HCT116 (cell line): ENCODE results near the gene ATXN1. TPM values are rescaled to one million over a fixed set of nuclear protein-coding genes. Genes with fewer than 3 reads are reported as not detected.

ENCODE experiments used
- ATAC-seq: fragments of 200-7000 bp; cut with Tn5 transposase; 2 replicates; pipeline ENCODE4 v1.9.1; 2020; ENCODE audit warnings: mild to moderate bottlenecking, moderate library complexity
- BruUV-seq: library from RNA; stranded (reverse); fragments of 400-500 nt; replicated peaks from 2 replicates; lab custom pipeline; 2021; lab: Mats Ljungman, UMichigan
- CTCF ChIA-PET: fragments of 300-600 bp; sonication (Branson Sonifier 250); formaldehyde crosslinking; loops from one replicate; lab custom pipeline; 2021; ENCODE audit warnings: antibody characterized with exemption; lab: Charles Lee
- POLR2A ChIA-PET: fragments of 300-600, 350-600 bp; sonication (Branson Sonifier 250); formaldehyde crosslinking; loops from one replicate; lab custom pipeline; 2021; ENCODE audit warnings: antibody characterized with exemption; lab: Charles Lee
- RAD21 ChIA-PET, 2 experiments: fragments of 300-600 bp; sonication (Branson Sonifier 250); formaldehyde crosslinking; loops; one replicate each; lab custom pipeline; 2023; ENCODE audit warnings: low total read pairs in 2 of 2; ENCODE audit not compliant: uncharacterized antibody in 2 of 2, unreplicated experiment in 2 of 2, low non-redundant PET in 1 of 2; lab: Charles Lee
- DNase-seq: peaks from one replicate; pipeline ENCODE4 v3.0.0-alpha.2; 2010; ENCODE audit warnings: low read depth, low spot score
- H2AFZ ChIP-seq: fragments of 200-600 bp; shearing (Covaris generic), sonication (generic); 2 replicates; pipeline ENCODE4 v1.6.1; 2017; ENCODE audit warnings: low read depth, mixed run types, mixed read lengths, antibody characterized with exemption, low read length; ENCODE audit not compliant: poor library complexity, severe bottlenecking
- H3K27ac ChIP-seq: 2 replicates; pipeline ENCODE4 v1.5.1; 2012; ENCODE audit warnings: low read depth, low read length
- H3K27me3 ChIP-seq: fragments of 200-600 bp; sonication (generic); 2 replicates; pipeline ENCODE4 v1.6.1; 2016; ENCODE audit warnings: mixed run types, low read length, mixed read lengths; ENCODE audit not compliant: insufficient read depth
- H3K36me3 ChIP-seq, 2 experiments: fragments of 200-500 bp in 1 of 2; fragments of 200-600 bp in 1 of 2; sonication (Bioruptor generic) in 1 of 2; sonication (generic) in 1 of 2; 2 replicates each; pipeline versions ENCODE4 v1.5.1 to v1.6.1; 2014 to 2016; ENCODE audit warnings: low read length in 2 of 2, inconsistent platforms in 1 of 2, mixed read lengths in 1 of 2, mixed run types in 1 of 2; ENCODE audit not compliant: insufficient read depth in 2 of 2, control insufficient read depth in 1 of 2
- H3K4me1 ChIP-seq, 2 experiments: fragments of 200-600 bp in 1 of 2; sonication (generic) in 1 of 2; 2 replicates each; pipeline versions ENCODE4 v1.5.1 to v1.6.1; 2012 to 2017; ENCODE audit warnings: low read length in 2 of 2, inconsistent platforms in 1 of 2, mild to moderate bottlenecking in 1 of 2, mixed read lengths in 1 of 2, mixed run types in 1 of 2, moderate library complexity in 1 of 2; ENCODE audit not compliant: insufficient read depth in 2 of 2, control insufficient read depth in 1 of 2
- H3K4me2 ChIP-seq: fragments of 200-600 bp; sonication (generic); 2 replicates; pipeline ENCODE4 v1.6.1; 2017; ENCODE audit warnings: mixed run types, low read length, mixed read lengths
- H3K4me3 ChIP-seq, 2 experiments: fragments of 200-600 bp in 1 of 2; sonication (generic) in 1 of 2; replicated peaks in 1 of 2; 2 replicates each; pipeline ENCODE4 v1.5.1; 2011 to 2016; ENCODE audit warnings: low read length in 2 of 2, control low read depth in 1 of 2, low read depth in 1 of 2, mild to moderate bottlenecking in 1 of 2, mixed read lengths in 1 of 2, mixed run types in 1 of 2
- H3K79me2 ChIP-seq: fragments of 200-600 bp; sonication (generic); 2 replicates; pipeline ENCODE4 v1.6.1; 2017; ENCODE audit warnings: mild to moderate bottlenecking, mixed run types, low read length, moderate library complexity, mixed read lengths; ENCODE audit not compliant: insufficient read depth
- H3K9ac ChIP-seq: fragments of 200-600 bp; sonication (generic); 2 replicates; pipeline ENCODE4 v1.6.1; 2016; ENCODE audit warnings: low read length, mixed read lengths
- H3K9me2 ChIP-seq: fragments of 200-600 bp; sonication (generic), shearing (Covaris generic); 2 replicates; pipeline ENCODE4 v1.6.1; 2017; ENCODE audit warnings: mixed run types, mild to moderate bottlenecking, moderate library complexity; ENCODE audit not compliant: insufficient read depth
- H3K9me3 ChIP-seq, 2 experiments: fragments of 200-500 bp in 1 of 2; fragments of 200-600 bp in 1 of 2; sonication (Bioruptor generic) in 1 of 2; sonication (generic) in 1 of 2; 2 replicates each; pipeline ENCODE4 v1.6.1; 2014 to 2017; ENCODE audit warnings: low read length in 2 of 2, mixed read lengths in 2 of 2, inconsistent platforms in 1 of 2, low read depth in 1 of 2, mild to moderate bottlenecking in 1 of 2, mixed run types in 1 of 2, moderate library complexity in 1 of 2; ENCODE audit not compliant: control insufficient read depth in 1 of 2, insufficient read depth in 1 of 2
- H4K20me1 ChIP-seq: fragments of 200-600 bp; sonication (generic), shearing (Covaris generic); 2 replicates; pipeline ENCODE4 v1.6.1; 2017; ENCODE audit warnings: mixed run types, mild to moderate bottlenecking, moderate library complexity; ENCODE audit not compliant: insufficient read depth
- ATF3 ChIP-seq: IDR thresholded peaks from 2 replicates; pipeline ENCODE4 v1.6.1; 2012
- CBX3 ChIP-seq: IDR thresholded peaks from 2 replicates; pipeline ENCODE4 v1.6.1; 2012; ENCODE audit warnings: low read depth
- CTCF ChIP-seq, 3 experiments: fragments of 200-600 bp in 1 of 3; sonication (generic) in 1 of 3; IDR thresholded peaks in 2 of 3; conservative IDR thresholded peaks in 1 of 3; 2 replicates each; pipeline ENCODE4 v1.5.1; 2012 to 2017; ENCODE audit warnings: low read depth in 2 of 3, low read length in 2 of 3, antibody characterized with exemption in 1 of 3, borderline replicate concordance in 1 of 3, control low read depth in 1 of 3, mild to moderate bottlenecking in 1 of 3, mixed read lengths in 1 of 3, mixed run types in 1 of 3, moderate library complexity in 1 of 3; ENCODE audit not compliant: insufficient read depth in 1 of 3
- EZH2 ChIP-seq: fragments of 200-600 bp; sonication (generic); IDR thresholded peaks from 2 replicates; pipeline ENCODE4 v1.6.1; 2017; ENCODE audit warnings: antibody characterized with exemption, mixed run types
- FOSL1 ChIP-seq: IDR thresholded peaks from 2 replicates; pipeline ENCODE4 v1.6.1; 2012; ENCODE audit warnings: low read depth
- JUND ChIP-seq: IDR thresholded peaks from 2 replicates; pipeline ENCODE4 v1.6.1; 2012
- POLR2A ChIP-seq: IDR thresholded peaks from 2 replicates; pipeline ENCODE4 v1.7.0; 2011; ENCODE audit warnings: borderline replicate concordance; ENCODE audit not compliant: insufficient read depth, insufficient read length; ENCODE audit errors: extremely low read depth
- POLR2AphosphoS5 ChIP-seq: IDR thresholded peaks from 2 replicates; pipeline ENCODE4 v1.6.1; 2011; ENCODE audit warnings: mild to moderate bottlenecking, low read depth, low read length, moderate library complexity
- RAD21 ChIP-seq: IDR thresholded peaks from 2 replicates; pipeline ENCODE4 v1.6.1; 2012; ENCODE audit warnings: low read depth, mild to moderate bottlenecking
- SIN3A ChIP-seq: IDR thresholded peaks from 2 replicates; pipeline ENCODE4 v1.6.1; 2012; ENCODE audit warnings: low read depth
- SP1 ChIP-seq: IDR thresholded peaks from 2 replicates; pipeline ENCODE4 v1.6.1; 2012; ENCODE audit warnings: low read depth
- SRF ChIP-seq: IDR thresholded peaks from 2 replicates; pipeline ENCODE4 v1.6.1; 2012; ENCODE audit warnings: low read depth
- ZBTB33 ChIP-seq: IDR thresholded peaks from 2 replicates; pipeline ENCODE4 v1.6.1; 2011; ENCODE audit warnings: mild to moderate bottlenecking, low read length, moderate library complexity; ENCODE audit not compliant: insufficient replicate concordance; ENCODE audit errors: extremely low read depth
- ZFX ChIP-seq: fragments of 450-650 bp; IDR thresholded peaks from 2 replicates; pipeline ENCODE4 v1.6.1; 2017
- intact Hi-C: fragments of 100-400 bp; cut with micrococcal nuclease; formaldehyde crosslinking; loops from 2 replicates; pipeline ENCODE4 v1.10.0; 2022
- total RNA-seq: library from RNA; stranded (reverse); gene quantifications from one replicate; pipeline ENCODE4 v1.2.1, GENCODE V29; 2021; ENCODE audit not compliant: unreplicated experiment
- TF ChIP-seq, protein P1 (sequence below): IDR thresholded peaks from 2 replicates; pipeline ENCODE4 v1.6.1; 2012; ENCODE audit warnings: low read depth

Gene ATXN1
- total RNA-seq, 1 experiment from 2014 or later = 21.0 TPM

DNA sequence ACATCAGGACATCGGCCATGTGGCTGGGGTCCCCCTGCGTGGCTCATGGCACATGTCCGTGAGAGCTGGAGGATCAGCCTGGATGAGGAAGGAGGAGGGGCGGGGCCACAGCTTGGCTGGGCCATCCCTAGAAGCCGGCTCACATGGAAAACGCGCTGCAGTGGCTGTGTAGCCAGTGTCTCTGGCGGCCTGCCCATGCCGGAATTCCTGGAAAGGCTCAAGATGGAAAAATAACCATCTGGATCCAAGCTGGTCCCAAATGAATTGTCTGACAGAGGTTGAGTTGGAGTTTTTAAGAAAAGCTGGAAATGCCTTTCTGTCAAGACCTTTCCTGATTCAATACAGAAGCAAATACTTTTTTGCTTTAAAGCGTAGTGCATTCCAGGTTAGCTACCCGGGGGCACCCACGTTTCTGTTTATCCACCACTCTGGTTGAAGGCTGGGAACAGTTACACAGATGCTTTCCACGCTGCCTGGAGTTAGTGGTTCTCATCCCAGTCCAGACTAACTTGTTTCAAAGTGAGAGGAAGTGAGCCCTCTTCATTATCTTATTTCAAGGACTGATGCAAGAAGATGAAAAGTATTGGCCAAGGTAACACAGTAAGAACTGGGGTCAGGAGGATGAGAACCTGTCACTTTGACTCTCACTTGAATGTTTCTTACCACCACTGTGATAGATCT, 423.8 kb downstream of the ATXN1 start (continued):
- TF ChIP-seq CTCF (IDR thresholded peaks at IDR 0.05 in 2 of 3, conservative IDR thresholded peaks at IDR 0.05 in 1 of 3; ENCODE audit: borderline replicate concordance in 1 of 3, insufficient read depth in 1 of 3, low read depth in 2 of 3, low read length in 2 of 3) (no peak), FOSL1 (no peak)
- TF ChIP-seq, all 23 proteins: peak for 0

GRCh38 chr6:16336911-16337294, 424.4 kb downstream of the ATXN1 start:
- H3K27ac ChIP-seq = no peak overlapping the region
- TF ChIP-seq JUND (no peak), CTCF (IDR thresholded peaks at IDR 0.05 in 2 of 3, conservative IDR thresholded peaks at IDR 0.05 in 1 of 3; ENCODE audit: borderline replicate concordance in 1 of 3, insufficient read depth in 1 of 3, low read depth in 2 of 3, low read length in 2 of 3) (no peak), SIN3A (no peak), POLR2AphosphoS5 (no peak), SRF (no peak), ATF3 (no peak), ZBTB33 (no peak), SP1 (no peak), EZH2 (no peak), RAD21 (no peak), CBX3 (no peak), ZFX (no peak), POLR2A (no peak)
- TF ChIP-seq, protein P1, sequence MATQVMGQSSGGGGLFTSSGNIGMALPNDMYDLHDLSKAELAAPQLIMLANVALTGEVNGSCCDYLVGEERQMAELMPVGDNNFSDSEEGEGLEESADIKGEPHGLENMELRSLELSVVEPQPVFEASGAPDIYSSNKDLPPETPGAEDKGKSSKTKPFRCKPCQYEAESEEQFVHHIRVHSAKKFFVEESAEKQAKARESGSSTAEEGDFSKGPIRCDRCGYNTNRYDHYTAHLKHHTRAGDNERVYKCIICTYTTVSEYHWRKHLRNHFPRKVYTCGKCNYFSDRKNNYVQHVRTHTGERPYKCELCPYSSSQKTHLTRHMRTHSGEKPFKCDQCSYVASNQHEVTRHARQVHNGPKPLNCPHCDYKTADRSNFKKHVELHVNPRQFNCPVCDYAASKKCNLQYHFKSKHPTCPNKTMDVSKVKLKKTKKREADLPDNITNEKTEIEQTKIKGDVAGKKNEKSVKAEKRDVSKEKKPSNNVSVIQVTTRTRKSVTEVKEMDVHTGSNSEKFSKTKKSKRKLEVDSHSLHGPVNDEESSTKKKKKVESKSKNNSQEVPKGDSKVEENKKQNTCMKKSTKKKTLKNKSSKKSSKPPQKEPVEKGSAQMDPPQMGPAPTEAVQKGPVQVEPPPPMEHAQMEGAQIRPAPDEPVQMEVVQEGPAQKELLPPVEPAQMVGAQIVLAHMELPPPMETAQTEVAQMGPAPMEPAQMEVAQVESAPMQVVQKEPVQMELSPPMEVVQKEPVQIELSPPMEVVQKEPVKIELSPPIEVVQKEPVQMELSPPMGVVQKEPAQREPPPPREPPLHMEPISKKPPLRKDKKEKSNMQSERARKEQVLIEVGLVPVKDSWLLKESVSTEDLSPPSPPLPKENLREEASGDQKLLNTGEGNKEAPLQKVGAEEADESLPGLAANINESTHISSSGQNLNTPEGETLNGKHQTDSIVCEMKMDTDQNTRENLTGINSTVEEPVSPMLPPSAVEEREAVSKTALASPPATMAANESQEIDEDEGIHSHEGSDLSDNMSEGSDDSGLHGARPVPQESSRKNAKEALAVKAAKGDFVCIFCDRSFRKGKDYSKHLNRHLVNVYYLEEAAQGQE = no peak
- H4K20me1 ChIP-seq = no peaks in the 10 kb centered on the region
- H3K4me2 ChIP-seq = no peak overlapping the region
- ChIA-PET CTCF (no interaction called here), RAD21 (no interaction called here), POLR2A (interaction anchor here (0.9 to 1.1 kb wide), 2 partner anchors 9 to 99 kb away, joined by 3 to 5 read pairs; partner anchors contain the start of gene GMPR)
- no peak overlapping the region for H2AFZ ChIP-seq
- H3K9me3 ChIP-seq = no peaks in the 10 kb centered on the region
- no peak overlapping the region for H3K4me3 ChIP-seq
- H3K9me2 ChIP-seq = no peaks in the 10 kb centered on the region
- no peaks in the 10 kb centered on the region for H3K36me3 ChIP-seq
- intact Hi-C loops = no loop called here
- no peak overlapping the region for H3K9ac ChIP-seq
- DNase-seq (no peak), ATAC-seq (no peak)
- H3K27me3 ChIP-seq = no peaks in the 10 kb centered on the region
- H3K79me2 ChIP-seq = no peaks in the 10 kb centered on the region
- no TSS peak for BruUV-seq
- peaks cover 13 to 42% of the 10 kb centered on the region in 2 experiments; a peak in 3 of 4 replicates for H3K4me1 ChIP-seq
